GM18909 (cell line): ENCODE results near the gene TPD52L1.
A peak's percentile ranks its signal among the peaks of the same experiment; 100 is the strongest.
"Not testable (repeated sequence)": the region's sequence is repeated elsewhere in the genome, so short reads cannot be mapped to it uniquely, and the experiment has no call there.

Source experiments
- ATAC-seq: cut with Tn5 transposase; IDR thresholded peaks from one replicate; pipeline ENCODE4 v1.9.1; 2021; ENCODE audit warnings: mild to moderate bottlenecking; ENCODE audit not compliant: unreplicated experiment, poor library complexity

Gene TPD52L1, protein sequence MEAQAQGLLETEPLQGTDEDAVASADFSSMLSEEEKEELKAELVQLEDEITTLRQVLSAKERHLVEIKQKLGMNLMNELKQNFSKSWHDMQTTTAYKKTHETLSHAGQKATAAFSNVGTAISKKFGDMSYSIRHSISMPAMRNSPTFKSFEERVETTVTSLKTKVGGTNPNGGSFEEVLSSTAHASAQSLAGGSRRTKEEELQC

GRCh38 chr6:125153391-125154117 lies at the start of gene TPD52L1:
TSS of gene TPD52L1 (plus strand) at chr6:125153773. CDS start at chr6:125153952, 179 bp downstream.
- peak; percentile 99 for ATAC-seq

DNA sequence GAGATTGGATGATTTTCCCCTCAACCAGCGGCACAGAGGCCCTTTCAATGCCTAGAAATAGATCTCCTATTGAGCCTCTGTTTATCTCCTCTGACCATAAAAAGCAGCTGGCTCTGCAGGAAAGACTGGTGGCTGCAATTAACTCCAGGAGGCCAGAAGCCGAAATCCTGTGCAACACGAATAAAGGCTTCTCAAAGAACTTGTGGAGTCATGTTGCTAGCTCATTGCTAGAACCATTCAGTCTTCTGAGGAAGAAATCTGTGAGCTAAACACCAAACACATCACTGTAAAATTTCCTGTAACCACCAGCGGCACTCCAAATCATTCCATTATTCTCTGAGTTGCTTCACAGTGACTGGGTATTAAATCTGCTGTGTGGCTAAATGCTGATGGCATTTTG lies 49.1 kb upstream of the TPD52L1 start:
- ATAC-seq: no peak

- no peak for ATAC-seq
These were observed 46.5 kb upstream of the TPD52L1 start for GRCh38 chr6:125107048-125107447.

DNA sequence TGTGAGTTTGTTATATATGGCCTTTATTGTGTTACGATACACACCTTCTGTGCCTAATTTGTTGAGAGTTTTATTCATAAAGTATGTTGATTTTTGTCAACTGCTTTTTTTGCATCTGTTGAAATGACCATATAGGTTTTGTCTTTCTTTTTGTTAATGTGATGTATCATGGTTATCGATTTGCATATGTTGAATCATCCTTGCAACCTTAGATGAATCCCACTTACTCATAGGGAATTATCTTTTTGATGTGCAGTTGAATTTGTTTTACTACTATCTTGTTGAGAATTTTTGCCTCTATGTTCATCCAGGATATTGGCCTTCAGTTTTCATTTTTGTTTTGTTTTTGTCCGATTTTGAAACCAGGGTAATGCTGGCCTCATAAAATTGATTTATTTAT lies 45.7 kb upstream of the TPD52L1 start:
- no peak for ATAC-seq

- no peak for ATAC-seq
These were observed 43.5 kb upstream of the TPD52L1 start for GRCh38 chr6:125110056-125110455.

DNA sequence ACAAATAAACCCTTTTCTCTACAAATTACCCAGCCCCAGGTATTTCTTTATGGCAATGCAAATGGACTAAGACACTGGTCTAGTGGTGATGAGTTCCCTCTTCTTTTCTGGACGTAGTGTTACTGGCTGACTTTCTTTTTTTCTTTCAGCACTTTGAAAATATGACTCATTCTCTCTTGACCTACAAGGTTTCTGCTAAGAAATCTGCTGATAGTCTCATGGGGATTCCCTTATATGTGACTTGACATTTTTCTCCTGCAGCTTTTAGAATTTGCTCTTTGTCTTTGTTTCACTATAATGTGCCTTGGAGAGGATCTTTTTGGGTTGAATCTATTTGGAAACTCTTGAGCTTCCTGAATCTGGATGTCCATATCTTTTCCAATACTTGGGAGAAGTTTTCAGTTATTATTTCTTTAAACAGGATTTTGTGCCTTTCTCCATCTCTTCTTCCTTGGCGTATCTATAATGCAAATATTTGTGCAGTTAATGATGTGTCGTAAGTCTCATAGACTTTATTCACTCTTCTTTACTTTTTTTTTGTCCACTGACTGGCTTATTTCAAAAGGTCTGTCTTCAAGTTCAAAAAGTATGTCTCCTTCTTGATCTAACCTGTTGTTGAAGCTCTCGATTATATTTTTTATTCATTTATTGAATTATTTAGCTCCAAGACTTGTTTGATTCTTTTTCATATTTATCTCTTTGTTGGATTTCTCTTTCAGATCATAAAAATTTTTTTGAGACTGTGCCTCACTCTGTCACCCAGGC lies 42.2 kb upstream of the TPD52L1 start:
- ATAC-seq: no peak

DNA sequence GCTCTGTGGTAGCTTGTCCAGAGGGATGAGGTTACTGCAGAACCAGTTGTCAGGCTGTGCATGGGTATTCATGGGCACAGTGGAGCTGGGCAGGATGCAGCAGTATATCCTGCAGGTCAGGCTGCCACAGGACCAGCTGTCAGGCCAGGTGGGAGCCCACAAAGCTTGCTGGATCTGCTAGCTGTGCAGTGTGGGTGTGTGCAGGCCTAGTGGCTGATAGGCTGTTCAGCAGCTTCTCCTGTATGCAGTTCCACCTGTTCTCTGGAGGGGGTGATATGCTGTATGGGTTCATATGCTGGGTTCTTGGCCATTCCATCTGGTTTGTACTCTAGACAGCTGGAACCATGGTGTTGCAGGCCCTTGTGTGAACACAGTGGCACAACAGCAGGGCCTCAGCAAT lies 40.6 kb upstream of the TPD52L1 start:
- ATAC-seq: no peak

DNA sequence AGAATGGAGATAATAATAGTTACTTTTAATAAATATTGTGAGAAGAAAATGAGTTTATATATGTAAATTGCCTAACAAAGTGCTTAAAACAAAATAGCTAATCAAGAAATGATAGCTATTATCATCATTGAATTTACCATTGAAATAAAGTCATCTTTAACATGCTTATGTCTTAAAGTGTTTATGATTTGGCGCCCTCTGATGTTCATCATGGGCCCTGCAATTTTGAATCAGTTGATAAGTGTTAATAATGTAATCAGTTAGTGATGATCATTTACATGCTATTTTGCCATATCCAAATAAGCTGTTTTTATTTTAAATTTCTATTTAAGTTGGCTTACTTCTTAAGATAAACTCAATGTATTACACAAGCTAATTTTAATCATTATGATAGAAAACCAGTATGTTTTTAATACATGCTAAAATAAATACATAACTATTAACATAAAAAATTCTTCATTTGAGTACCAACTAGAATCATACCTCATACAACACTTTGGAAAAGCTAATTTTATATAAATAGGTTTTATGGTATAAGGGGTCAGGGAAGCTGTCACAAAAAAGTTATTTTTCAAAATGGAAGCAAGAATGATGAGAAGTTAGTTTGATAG lies 39.2 kb upstream of the TPD52L1 start:
- ATAC-seq: peak; percentile 63

GRCh38 chr6:125116170-125116569 lies 37.4 kb upstream of the TPD52L1 start:
- no peak for ATAC-seq

DNA sequence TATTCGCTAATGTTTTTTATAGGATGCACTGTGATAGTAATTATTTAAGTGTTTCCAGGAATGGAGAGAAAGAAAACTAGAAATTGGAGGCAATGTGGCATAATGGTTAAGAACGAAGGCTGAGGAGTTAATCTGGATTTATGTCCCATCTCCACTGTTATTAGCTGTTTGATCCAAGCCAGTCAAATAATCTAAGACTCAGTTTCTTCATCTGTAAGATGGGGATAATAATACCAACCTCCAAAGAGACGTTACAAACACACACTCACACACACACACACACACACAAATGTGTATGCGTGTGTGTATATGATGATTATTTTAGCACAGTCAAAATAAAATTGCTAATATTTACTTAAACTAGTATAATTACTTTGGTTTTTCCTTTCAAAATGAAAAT lies 36.9 kb upstream of the TPD52L1 start:
- no peak for ATAC-seq

DNA sequence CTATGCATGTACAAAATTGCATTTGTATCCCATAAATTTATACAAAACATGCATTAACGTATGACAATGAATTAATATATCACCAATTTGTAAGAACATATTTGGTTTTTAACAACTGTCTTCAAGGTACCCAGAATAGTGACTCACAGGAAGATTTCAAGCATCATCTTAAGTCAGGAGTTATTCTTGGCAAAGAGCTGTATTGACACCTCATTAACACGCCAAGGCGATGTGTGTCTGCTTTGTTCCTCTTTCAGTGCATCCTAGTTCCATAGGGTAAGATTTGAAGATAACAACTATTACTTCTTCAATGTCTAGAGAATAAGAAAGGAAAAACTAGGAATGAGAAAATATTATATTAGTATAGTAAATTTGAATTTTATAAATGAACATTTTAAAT lies 35.8 kb upstream of the TPD52L1 start:
- ATAC-seq: no peak

DNA sequence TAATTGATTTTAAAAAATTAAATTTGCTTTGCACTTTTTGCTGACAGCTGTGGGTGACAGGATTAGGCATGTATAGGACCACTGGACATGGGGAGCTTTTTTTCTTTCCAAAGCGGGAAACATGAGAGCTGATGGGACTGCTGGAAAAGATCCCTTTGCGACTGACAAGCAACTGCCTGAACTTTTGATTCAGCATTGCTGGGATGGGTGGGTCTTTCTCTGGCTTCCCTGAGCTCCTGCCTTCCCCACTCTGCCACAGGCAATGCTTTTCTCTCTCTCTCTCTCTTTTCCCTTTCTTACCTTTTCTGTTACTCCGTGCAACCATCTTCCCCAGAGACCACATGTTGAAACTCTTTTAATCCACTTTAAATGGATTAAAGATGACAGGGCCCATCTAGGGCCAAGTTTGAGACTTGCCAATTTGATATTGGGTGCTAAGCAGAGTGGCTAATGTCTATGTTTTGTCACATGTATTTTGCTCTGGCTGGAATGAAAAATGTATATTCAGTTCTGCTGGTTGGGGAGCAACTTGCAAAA lies 33.5 kb upstream of the TPD52L1 start:
- no peak for ATAC-seq

DNA sequence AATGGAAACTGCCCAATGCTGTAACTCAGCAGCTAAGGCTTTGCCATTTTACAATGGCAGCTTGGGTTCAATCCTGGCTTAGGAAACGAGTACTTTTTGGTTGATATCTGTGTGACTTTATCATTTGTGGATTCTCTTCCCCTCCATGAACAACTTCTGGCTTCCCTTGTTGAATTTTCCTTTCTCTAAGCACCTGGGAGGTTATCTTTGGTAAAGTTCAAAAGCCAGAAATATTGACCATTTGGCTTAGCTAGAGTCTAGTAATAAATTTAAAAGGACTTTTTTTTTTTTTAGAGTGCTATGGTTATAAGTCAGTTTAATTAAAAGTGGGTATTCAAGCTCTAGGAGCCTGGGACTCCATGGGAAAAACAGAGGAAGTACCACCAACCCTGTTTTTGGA lies 31.7 kb upstream of the TPD52L1 start:
- no peak for ATAC-seq

DNA sequence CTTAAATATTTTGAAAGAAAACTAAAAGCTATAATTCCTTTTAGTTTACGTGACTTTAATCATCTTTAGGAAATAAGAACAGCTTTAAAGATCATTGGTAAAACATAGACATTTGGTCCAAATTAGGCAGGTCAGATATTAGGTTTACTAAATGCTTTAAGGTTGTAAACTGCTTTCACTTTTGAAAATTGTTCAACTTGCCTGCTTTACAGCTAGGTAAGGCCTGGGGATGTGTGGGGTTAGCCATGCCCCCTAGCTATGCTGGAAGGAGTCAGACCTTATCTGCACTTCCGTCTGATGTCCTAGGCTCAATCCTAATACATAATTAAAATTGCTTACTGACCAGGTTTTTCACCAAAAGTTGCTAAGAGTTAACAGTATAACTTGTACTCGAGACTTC lies 30.5 kb upstream of the TPD52L1 start:
- ATAC-seq: no peak

- no peak for ATAC-seq
These were observed 30.0 kb upstream of the TPD52L1 start for GRCh38 chr6:125123468-125124048.

GRCh38 chr6:125124049-125124669 lies 29.4 kb upstream of the TPD52L1 start:
- no peak for ATAC-seq

DNA sequence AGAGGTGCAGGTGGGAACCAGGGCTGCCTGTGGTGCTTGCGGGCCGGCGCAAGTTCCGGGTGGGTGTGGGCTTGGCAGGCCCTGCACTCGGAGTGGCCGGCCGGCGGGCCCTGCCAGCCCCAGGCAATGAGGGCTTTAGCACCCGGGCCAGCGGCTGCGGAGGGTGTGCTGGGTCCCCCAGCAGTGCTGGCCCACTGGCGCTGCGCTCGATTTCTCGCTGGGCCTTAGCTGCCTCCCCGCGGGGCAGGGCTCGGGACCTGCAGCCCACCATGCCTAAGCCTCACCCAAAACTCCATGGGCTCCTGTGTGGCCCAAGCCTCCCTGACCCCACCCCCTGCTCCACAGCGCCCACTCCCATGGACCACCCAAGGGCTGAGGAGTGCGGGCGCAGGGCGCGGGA lies 27.7 kb upstream of the TPD52L1 start:
- ATAC-seq: not testable (repeated sequence)

DNA sequence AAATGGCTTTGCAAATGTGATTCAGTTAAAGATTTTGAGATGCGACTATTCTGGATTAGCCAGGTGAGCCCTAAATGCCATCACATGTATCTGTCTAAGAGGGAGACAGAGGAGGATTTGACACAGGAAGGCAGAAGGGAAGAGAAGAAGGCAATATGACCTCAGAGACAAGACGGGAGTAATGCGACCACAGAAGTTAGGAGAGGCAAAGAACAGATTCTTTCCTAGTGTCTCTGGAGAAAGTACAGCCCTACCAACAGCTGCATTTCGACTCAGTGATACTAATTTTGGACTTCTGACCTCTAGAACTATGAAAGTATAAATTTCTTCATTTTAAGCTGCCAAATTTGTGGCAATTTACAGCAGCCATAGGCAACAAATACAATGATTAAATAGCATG lies 24.2 kb upstream of the TPD52L1 start:
- no peak for ATAC-seq

- ATAC-seq: no peak
These were observed 21.5 kb upstream of the TPD52L1 start for GRCh38 chr6:125132058-125132457.

- no peak for ATAC-seq
These were observed 17.2 kb upstream of the TPD52L1 start for GRCh38 chr6:125136378-125136777.
